Small intestine (tissue), 7 donors: ENCODE results near the gene ANKLE2. TPM values are rescaled to one million over a fixed set of nuclear protein-coding genes. Genes with fewer than 3 reads are reported as not detected.

Source experiments
- DNase-seq, 2 donors: peaks; one replicate each; pipeline versions ENCODE4 v3.0.0 to v3.0.0-alpha.2; 2013
- FAIRE-seq: peaks from 2 replicates; lab custom pipeline; 2012; peaks lifted over from hg19 to GRCh38; lab: Jason Lieb, UNC
- H3K27ac ChIP-seq, 3 donors: one replicate each; pipeline ENCODE4 v1.5.1; 2013; ENCODE audit warnings: low read length in 2 of 3, mild to moderate bottlenecking in 2 of 3, control low read depth in 1 of 3, inconsistent platforms in 1 of 3, low read depth in 1 of 3, moderate library complexity in 1 of 3
- H3K27me3 ChIP-seq, 3 donors: one replicate each; pipeline ENCODE4 v1.6.1; 2013; ENCODE audit warnings: low read length in 3 of 3, inconsistent platforms in 1 of 3; ENCODE audit not compliant: control insufficient read depth in 3 of 3, insufficient read depth in 3 of 3
- H3K36me3 ChIP-seq, 3 donors: one replicate each; pipeline ENCODE4 v1.6.1; 2013; ENCODE audit warnings: low read length in 3 of 3, inconsistent platforms in 1 of 3, low read depth in 1 of 3, mild to moderate bottlenecking in 1 of 3, moderate library complexity in 1 of 3; ENCODE audit not compliant: control insufficient read depth in 3 of 3, insufficient read depth in 2 of 3
- H3K4me1 ChIP-seq, 3 donors: one replicate each; pipeline ENCODE4 v1.6.1; 2013; ENCODE audit warnings: low read length in 2 of 3, inconsistent platforms in 1 of 3, low read depth in 1 of 3, mild to moderate bottlenecking in 1 of 3, moderate library complexity in 1 of 3; ENCODE audit not compliant: control insufficient read depth in 3 of 3, insufficient read depth in 2 of 3
- H3K4me3 ChIP-seq, 3 donors: one replicate each; pipeline ENCODE4 v1.5.1; 2013; ENCODE audit warnings: low read length in 3 of 3, control low read depth in 1 of 3, inconsistent platforms in 1 of 3, low read depth in 1 of 3, mild to moderate bottlenecking in 1 of 3, moderate library complexity in 1 of 3
- H3K9me3 ChIP-seq, 2 donors: one replicate each; pipeline ENCODE4 v1.6.1; 2013; ENCODE audit warnings: low read depth in 1 of 2, low read length in 1 of 2; ENCODE audit not compliant: control insufficient read depth in 2 of 2, insufficient read depth in 1 of 2
- WGBS, 3 donors: extraction: QIAGEN DNeasy Blood & Tissue Kit; methylation state at CpG; one replicate each; pipeline ENCODE4 v1.1.7; 2013; 5-methylcytosine and 5-hydroxymethylcytosine counted together
- polyA plus RNA-seq, 4 donors: library from polyadenylated mRNA; stranded (reverse) in 3 of 4; unstranded in 1 of 4; fragments of 200-250 nt in 3 of 4; fragments of 120-200 nt in 1 of 4; gene quantifications; one replicate each; pipeline versions ENCODE4 v1.2.1 to v1.2.3, GENCODE V29; 2013
- donor health status: healthy with polysubstance abuse.
- donor health status: control.
- donor health status: control.
- donor health status: Bipolar disorder and iron deficiency.
- donor health status: healthy.

The ANKLE2 gene
- polyA plus RNA-seq, 4 donors, result 22.2 to 49.9 (median 39.0) TPM

GRCh38 chr12:132727091-132727794, 34.4 kb downstream of the ANKLE2 start:
- no peaks in the 10 kb centered on the region for H3K4me1 ChIP-seq
- H3K4me3 ChIP-seq, result no peak overlapping the region
- DNase-seq (no peak), FAIRE-seq (no peak)
- no peak overlapping the region for H3K27ac ChIP-seq
- H3K9me3 ChIP-seq, result no peaks in the 10 kb centered on the region
- WGBS, 3 donors, result 92 to 95% (median 93%) methylated on average over 37 of the region's 37 CpGs
- no peaks in the 10 kb centered on the region for H3K27me3 ChIP-seq
- peaks cover 41 to 86% (median 51%) of the 10 kb centered on the region in 3 donors for H3K36me3 ChIP-seq

GRCh38 chr12:132726386-132726785, 35.2 kb downstream of the ANKLE2 start:
- peaks cover 35 to 83% (median 45%) of the 10 kb centered on the region in 3 donors for H3K36me3 ChIP-seq
- H3K9me3 ChIP-seq, result no peaks in the 10 kb centered on the region
- no peaks in the 10 kb centered on the region for H3K27me3 ChIP-seq
- H3K4me3 ChIP-seq, result no peak overlapping the region
- H3K27ac ChIP-seq, result no peak overlapping the region
- H3K4me1 ChIP-seq, result no peaks in the 10 kb centered on the region
- DNase-seq (no peak), FAIRE-seq (no peak)
- 96 to 97% (median 96%) methylated on average over 12 of the region's 12 CpGs for WGBS, 3 donors

- no peaks in the 10 kb centered on the region for H3K4me1 ChIP-seq
- 89 to 93% (median 91%) methylated on average over 30 of the region's 30 CpGs for WGBS, 3 donors
- no peak overlapping the region for H3K27ac ChIP-seq
- no peaks in the 10 kb centered on the region for H3K27me3 ChIP-seq
- H3K9me3 ChIP-seq, result no peaks in the 10 kb centered on the region
- DNase-seq (no peak), FAIRE-seq (no peak)
- H3K4me3 ChIP-seq, result no peak overlapping the region
- H3K36me3 ChIP-seq, result peaks cover 33 to 82% (median 49%) of the 10 kb centered on the region in 3 donors
Measured at GRCh38 chr12:132724506-132725241, 37.0 kb downstream of the ANKLE2 start.

- no peak for DNase-seq
- H3K27me3 ChIP-seq, result no peaks in the 10 kb centered on the region
- H3K27ac ChIP-seq, result no peak overlapping the region
- no peak overlapping the region for H3K4me3 ChIP-seq
- peaks cover 33 to 87% (median 51%) of the 10 kb centered on the region in 3 donors for H3K36me3 ChIP-seq
- no peaks in the 10 kb centered on the region for H3K4me1 ChIP-seq
- 80 to 96% (median 90%) methylated on average over 2 of the region's 2 CpGs for WGBS, 3 donors
- FAIRE-seq, result no peak
- no peaks in the 10 kb centered on the region for H3K9me3 ChIP-seq
Measured at GRCh38 chr12:132723764-132724140, 37.9 kb downstream of the ANKLE2 start.

GRCh38 chr12:132723015-132723763, 38.4 kb downstream of the ANKLE2 start:
- FAIRE-seq (no peak), DNase-seq (no peak)
- no peaks in the 10 kb centered on the region for H3K9me3 ChIP-seq
- H3K27ac ChIP-seq, result no peak overlapping the region
- H3K4me3 ChIP-seq, result no peak overlapping the region
- no peaks in the 10 kb centered on the region for H3K4me1 ChIP-seq
- no peaks in the 10 kb centered on the region for H3K27me3 ChIP-seq
- peaks cover 33 to 84% (median 47%) of the 10 kb centered on the region in 3 donors for H3K36me3 ChIP-seq
- 91 to 92% (median 92%) methylated on average over 30 of the region's 30 CpGs for WGBS, 3 donors

GRCh38 chr12:132720606-132721345, 40.9 kb downstream of the ANKLE2 start:
- Histone ChIP-seq H3K4me1 (no peaks in the 10 kb centered on the region), H3K4me3 (no peak overlapping the region), H3K36me3 (peaks cover 18 to 85% (median 32%) of the 10 kb centered on the region in 3 donors), H3K27ac (no peak overlapping the region), H3K27me3 (no peaks in the 10 kb centered on the region), H3K9me3 (no peaks in the 10 kb centered on the region)
- no peak for FAIRE-seq
- 94 to 95% (median 95%) methylated on average over 25 of the region's 25 CpGs for WGBS, 3 donors
- no peak for DNase-seq

GRCh38 chr12:132719954-132720324, 41.7 kb downstream of the ANKLE2 start:
- H3K27me3 ChIP-seq, result no peaks in the 10 kb centered on the region
- H3K4me1 ChIP-seq, result no peaks in the 10 kb centered on the region
- no peaks in the 10 kb centered on the region for H3K9me3 ChIP-seq
- no peak for DNase-seq
- no peak for FAIRE-seq
- no peak overlapping the region for H3K4me3 ChIP-seq
- H3K27ac ChIP-seq, result no peak overlapping the region
- peaks cover 13 to 83% (median 26%) of the 10 kb centered on the region in 3 donors for H3K36me3 ChIP-seq
- WGBS, 3 donors, result 93 to 94% (median 93%) methylated on average over 12 of the region's 12 CpGs
